SKM-1 treated with dmso at 0.1 percent for 144 hours (cell line): Measurements from ENCODE around the gene TRAK1.
"Not testable (repeated sequence)": the region's sequence is repeated elsewhere in the genome, so short reads cannot be mapped to it uniquely, and the experiment has no call there.

Source experiments
- DNase-seq: peaks from one replicate; lab custom pipeline; 2025; ENCODE audit not compliant: unreplicated experiment; lab: John Stamatoyannopoulos, UW

Gene TRAK1, protein sequence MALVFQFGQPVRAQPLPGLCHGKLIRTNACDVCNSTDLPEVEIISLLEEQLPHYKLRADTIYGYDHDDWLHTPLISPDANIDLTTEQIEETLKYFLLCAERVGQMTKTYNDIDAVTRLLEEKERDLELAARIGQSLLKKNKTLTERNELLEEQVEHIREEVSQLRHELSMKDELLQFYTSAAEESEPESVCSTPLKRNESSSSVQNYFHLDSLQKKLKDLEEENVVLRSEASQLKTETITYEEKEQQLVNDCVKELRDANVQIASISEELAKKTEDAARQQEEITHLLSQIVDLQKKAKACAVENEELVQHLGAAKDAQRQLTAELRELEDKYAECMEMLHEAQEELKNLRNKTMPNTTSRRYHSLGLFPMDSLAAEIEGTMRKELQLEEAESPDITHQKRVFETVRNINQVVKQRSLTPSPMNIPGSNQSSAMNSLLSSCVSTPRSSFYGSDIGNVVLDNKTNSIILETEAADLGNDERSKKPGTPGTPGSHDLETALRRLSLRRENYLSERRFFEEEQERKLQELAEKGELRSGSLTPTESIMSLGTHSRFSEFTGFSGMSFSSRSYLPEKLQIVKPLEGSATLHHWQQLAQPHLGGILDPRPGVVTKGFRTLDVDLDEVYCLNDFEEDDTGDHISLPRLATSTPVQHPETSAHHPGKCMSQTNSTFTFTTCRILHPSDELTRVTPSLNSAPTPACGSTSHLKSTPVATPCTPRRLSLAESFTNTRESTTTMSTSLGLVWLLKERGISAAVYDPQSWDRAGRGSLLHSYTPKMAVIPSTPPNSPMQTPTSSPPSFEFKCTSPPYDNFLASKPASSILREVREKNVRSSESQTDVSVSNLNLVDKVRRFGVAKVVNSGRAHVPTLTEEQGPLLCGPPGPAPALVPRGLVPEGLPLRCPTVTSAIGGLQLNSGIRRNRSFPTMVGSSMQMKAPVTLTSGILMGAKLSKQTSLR

DNA sequence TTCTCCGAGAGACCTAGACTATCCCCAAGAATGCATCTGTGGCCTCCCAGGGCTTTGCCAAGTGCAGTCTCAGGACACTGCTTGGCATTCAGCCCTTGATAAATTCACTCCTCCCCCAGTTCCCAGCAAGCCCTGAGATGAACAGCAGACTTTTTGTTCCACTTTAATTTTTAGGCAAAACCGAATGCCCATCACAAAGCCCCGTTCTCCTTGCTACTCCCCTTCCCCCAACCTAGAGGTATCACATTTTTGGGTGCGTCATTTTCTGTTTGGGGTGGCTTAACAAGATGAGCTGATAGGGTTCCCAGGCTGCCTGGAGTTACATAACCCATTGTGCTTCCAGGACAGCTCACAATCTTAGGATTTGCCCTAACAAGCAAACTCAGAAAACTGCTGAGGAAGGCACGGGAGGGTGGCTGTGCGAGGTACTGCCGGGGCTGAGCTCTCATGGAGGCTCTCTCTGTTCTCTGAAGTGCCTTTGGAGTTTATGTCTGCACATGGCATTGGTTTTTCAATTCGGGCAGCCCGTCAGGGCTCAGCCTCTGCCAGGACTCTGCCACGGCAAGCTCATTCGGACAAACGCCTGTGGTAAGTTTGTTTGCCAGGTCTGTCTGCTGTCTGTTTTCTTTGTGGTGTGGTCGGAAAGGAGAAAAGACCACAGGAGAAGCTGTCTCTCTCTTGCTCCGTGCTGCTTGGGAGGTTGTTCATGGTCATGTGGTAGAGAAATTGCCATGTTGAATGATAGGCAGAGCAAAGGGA lies at the start of gene TRAK1:
Gene TRAK1 (plus strand): TSS at position 385 of the 759 bp plus-strand sequence. CDS start 113 bp downstream, at position 498.
- no peak for DNase-seq

DNA sequence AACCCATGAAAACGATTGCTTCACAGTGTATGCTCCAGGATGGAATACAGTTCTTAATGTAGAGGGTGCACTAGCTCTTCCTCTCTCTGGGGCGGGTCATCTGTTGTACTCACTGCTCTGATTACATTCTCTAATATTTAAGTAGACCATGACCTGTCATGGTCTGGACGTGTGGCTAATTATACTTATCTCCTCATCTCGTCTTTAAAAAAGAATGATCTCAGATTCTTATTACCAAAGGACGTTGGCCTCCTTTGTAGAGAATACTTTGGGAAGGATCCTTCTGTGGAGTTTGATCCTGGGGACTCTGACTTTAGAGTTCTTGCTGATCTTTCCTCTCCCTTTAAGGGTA lies 48.4 kb upstream of the TRAK1 start:
- no peak for DNase-seq

DNA sequence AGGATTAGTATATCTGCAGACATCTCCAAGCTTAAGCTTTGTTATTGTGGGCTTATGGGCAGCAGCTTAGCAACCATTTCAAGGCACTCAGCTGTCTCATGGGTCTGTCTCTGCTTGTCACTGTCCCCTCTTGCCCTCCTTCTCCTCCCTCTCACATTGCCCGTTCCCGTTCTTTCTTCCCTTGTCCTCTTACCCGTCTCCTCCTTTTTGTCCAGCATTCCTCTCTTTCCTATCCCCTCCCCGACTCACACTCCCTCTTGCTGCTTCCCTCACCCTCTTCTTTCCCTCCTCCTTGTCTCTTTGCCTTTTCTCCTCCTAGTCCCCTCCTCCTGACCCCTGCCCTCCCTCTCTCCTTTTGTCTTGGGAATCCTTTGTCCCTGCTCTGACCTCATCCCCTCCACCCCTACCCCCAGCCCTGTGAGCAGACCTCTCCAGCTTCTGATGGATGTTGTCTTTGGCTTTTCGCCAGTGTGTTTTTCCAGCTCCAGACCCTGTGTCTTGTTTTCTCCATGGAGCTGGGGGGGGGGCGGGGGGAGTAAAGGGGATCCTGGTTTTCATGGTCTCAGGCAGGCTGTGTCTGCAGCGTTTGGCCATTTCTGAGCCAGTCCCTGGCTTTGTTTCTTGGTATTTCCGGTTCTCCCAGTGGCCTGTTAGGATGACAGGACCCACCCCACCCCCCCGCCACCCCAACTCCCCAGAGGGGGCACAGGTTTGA lies 47.9 kb upstream of the TRAK1 start:
- no peak for DNase-seq

DNA sequence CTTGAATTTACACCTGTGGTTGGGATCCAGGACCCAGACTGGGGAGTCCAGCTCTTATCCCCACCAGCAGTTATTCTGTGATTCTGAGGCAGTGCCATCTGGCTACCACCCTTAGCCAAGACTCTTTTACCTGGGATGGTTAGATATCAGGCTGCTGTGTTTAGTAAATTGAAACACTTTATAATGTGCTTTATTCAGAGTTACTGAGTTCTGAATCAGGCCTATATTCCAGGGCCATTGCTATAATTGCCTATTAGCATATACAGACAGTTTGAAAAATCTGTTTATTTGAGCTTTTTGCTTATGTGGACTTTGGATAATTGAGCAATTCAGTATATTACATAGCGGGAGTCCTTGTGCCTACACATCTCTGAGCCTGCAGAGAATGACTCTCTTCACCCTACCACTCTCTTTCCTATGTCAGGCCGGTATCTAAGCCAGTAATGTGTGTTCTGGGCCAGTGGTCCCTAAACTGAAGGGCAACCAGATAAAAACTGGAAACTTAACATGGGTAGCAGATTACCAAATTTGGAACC lies 45.4 kb upstream of the TRAK1 start:
- DNase-seq: no peak

DNA sequence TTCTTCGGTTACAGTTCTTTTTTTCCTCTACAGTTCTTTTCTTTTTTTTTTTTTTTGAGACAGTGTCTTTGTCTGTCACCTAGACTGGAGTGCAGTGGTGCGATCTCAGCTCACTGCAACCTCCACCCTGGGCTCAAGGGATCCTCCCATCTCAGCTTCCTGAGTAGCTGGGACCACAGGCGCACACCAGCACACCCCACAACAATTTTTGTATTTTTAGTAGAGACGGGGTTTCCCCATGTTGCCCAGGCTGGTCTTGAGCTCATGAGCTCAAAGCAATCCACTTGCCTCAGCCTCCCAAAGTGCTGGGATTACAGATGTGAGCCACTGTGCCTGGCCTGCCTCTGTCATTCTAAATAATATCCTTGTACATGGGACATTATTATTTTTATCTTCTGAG lies 42.6 kb upstream of the TRAK1 start:
- not testable (repeated sequence) for DNase-seq

DNA sequence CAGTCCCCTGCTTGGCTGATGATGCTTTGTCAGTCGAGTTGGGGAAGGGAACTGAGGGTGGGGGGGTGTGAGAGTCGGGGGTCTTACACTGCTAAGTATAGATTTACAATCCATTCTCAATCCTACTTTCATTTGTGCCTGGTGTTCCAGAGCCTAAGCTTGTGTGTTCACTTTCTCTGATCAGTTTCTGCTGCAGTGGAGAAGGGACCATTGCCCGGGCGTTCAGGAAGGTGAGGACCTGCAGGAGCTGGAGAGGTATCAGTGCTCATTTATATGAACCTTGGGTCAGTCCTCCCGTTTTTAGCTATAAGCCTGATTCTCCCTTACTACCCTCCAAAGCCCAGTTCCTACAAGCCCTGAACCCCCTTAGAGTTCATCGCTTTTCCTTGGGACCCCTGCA lies 41.0 kb upstream of the TRAK1 start:
- DNase-seq: no peak

DNA sequence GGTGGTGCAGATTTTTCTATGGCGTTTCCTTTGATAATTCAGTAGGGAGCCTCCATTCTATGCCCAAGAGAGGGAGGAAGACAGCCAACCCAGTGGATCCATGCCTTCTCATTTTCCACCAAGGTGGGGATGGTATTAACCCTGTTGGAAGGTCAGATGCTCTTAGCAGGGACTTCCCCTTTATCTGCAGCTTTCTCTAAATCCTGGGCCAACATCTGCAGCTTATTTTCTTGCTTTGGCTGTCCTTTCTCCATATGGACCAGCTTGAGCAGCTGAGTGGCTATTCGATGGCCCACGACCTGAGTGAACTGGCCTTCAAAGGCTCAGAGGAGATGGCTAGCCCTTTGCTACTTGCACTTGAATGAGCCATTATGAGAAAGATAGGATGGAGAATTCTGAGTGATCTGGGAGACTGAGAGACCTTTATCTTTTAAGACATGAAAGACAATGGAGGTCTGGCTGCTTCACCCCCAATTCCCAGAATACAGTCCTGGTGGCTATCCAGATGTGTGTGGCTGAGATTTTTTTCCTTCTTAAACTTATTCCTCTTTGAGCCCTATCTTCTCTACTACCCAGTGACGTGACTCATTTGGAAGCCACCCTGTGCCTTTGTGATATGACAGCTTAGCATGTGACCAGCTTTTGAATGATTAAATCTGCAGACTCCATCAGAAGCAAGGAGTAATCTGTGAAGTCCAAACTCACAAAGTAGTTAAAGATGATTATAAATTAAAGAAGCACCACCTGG lies 39.6 kb upstream of the TRAK1 start:
- DNase-seq: no peak

DNA sequence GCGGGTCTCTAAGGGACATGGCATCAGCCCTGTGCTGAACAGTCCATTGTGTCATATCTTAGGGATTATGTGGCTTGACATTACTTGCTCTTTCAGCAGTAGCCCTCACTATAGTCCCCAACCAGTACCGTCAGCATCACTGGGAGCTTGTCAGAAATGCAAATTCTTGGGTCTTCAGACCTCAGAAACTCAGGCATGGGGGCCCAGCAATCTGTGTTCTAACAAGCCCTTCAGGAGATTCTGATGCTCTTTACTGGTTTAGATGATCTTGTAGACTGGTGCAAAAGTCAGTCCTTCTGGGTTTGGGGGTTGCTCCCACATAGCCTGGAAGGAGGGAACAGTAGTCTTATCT lies 39.0 kb upstream of the TRAK1 start:
- DNase-seq: no peak

DNA sequence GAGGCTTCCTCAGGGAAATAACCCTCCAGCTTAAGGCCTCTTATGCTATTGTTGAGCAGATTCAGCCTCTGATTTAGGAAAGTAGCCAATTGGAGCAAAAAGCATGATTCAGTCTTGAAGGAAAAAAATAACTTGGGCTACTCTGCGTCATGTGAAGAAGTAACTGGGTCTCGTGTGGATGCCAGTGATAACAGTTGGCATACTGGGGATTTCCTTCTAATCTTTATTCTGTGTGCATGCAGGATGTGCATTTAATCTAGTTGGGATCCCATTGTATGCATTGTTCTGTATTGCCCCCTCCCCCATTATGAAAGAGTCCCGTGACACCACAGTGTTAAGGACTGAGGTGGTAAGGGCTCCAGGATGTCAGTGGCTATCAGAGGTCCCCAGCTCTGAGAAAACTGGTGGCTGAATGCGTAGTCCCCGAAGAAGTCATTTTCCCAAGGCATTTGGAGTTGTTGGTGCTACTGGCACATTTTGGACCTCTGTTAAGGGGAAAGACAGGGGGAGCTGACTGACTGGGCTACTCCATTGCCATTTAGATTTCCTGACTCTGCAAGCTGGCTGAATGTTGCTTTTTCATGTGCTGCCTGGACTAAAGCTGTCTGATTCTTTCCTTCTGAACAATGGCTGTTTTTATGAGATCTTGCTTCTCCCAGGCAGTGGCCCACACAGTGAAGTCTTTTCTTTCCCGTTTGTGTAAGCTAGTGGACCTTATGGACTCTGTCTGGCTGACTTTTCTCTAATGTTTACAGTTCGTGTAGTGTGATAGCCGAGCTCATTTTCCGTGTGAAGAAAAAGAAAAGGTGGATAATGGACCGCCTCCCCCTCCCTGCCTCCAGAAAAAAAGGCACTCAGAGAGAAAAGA lies 38.4 kb upstream of the TRAK1 start:
- no peak for DNase-seq

DNA sequence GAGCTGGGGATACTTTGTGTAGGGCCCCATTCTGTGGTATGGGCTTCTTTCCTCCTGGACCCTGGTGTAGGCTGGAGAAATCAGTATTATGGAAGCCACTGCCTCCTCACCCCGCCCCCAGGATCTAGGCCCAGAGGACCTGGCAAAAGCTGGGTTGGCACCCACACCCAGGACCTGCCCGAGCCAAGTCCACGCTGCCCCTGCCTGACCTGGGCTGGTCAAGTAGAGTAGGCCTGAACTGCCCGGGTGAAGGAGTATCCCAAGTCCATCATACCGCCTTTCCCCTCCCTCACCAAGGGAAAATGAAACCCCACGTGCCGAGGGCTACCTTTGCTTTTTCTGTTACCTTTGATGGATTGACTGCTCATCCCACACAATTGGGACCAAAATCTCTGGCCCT lies 37.7 kb upstream of the TRAK1 start:
- no peak for DNase-seq

DNA sequence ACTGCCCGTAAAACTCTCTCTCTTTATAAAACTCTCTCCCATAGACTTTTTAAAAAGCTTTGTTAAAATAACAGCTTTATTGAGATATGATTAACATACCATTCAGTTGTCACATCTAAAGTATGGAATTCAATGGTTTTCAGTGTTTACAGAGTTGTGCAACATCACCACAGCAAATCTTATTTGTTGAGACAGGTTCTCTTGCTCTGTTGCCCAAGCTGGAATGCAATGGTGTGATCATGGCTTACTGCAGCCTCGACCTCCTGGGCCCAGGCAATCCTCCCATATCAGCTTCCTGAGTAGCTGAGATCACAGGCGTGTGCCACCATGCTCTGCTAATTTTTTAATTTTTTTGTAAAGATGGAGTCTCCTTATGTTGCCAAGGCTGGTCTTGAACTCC lies 35.9 kb upstream of the TRAK1 start:
- no peak for DNase-seq

DNA sequence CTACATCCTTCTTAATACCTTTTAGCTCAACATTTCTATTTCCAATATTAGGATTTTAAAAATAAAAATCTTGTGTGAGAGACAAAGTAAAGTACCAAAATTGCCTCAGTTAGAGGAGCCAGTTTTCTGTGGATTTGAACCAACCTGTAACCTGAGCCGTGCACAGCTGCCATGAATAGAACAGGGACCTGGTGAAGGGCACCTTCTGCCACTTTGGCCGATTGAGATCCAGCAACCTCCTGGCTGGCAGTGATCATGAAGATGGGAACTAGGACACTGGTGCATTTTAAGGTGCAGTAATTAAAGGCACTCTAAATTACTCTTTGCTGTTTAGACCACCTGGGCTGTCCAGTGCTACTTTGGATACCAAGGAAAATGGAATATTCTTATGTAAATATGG lies 34.3 kb upstream of the TRAK1 start:
- DNase-seq: no peak

DNA sequence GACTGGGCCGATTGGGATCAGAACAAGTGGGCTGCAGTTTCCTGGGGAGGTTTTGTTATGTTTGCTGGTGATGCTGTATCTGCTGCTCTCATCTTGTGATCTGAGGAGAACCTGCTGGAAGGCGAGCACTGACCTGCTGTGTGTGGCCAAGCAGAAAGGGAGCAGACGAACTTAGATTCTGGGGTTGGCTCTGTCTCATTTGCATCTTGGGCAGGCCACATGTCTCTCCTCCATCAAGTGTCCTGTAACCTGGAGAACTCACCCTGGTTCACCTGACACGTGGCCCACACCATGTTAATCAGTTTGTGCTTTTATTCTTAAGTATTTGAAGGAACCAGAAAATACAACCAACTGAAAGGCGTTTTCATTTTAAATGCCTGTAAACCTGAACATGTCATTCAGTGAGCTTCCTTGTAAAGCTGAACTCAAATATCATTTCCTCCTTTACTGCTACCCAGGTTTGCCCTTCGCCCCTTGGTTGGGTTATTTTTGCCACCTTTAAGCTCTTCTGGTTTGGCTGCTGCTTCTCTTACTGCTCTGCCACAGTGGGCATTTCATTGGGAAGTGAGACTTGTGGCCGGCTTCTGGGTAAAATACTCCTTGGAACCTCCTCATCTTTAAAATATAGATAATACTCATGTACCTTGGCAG lies 33.5 kb upstream of the TRAK1 start:
- DNase-seq: no peak

DNA sequence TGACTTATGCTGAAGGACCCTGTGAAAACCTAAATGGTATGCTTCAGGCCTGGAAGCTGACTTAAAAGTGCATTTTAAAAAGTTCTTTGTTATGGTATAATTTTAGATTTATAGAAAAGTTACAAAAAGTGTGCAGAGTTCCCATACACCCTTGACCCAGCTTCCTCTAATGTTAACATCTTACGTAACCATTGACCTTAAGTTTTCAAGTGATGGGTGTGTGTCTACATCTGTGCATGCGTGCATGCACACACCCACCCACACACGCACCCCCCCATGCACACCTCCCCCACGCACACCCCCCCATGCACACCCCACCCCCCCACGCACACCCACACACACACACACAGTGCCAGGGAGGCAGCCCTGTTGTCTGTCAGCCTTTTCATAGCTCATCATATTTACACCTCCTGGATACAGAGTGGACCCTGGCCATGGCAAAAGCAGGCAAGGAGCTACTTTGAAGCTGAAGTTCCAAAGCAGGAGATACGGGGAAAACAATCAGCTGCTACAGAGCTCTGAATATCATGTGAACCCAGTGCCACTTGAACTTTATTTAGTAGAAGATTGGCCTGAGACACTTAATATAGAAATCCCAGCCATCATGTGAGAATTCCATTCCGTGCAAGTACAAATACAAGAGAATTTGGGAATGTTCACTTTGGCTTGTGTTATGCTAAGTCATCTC lies 30.0 kb upstream of the TRAK1 start:
- peak; percentile 18 for DNase-seq

DNA sequence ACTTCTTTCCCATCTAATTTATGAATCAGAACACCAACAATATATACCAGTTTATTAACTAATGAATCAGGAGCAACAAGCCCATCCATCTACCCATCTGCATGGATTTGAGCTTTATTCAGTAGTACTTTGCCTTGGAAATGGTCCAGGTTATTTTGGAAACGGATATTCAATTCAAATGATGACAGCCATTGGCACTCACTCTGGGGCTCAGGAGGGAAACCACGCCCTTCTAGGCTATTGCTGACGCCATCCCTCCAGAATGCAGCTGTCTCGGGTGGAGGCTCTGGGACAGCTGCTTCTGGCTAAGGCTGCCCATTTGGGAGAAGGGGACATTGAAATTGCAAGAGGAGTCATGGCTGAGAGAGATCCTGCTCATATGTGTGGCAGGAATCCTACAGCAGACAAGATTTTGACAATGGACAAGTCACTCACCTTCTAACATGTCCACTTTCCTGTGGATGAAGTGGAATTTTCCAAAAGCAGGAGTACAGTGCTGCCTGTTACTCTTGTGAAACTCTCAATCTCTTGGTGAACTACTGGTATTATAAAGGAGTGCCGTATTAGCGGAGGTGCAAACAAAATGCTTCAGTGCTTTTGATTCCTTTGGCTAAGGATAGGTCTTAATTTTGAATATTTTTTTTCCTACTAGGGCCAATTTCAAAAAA lies 29.3 kb upstream of the TRAK1 start:
- DNase-seq: no peak

DNA sequence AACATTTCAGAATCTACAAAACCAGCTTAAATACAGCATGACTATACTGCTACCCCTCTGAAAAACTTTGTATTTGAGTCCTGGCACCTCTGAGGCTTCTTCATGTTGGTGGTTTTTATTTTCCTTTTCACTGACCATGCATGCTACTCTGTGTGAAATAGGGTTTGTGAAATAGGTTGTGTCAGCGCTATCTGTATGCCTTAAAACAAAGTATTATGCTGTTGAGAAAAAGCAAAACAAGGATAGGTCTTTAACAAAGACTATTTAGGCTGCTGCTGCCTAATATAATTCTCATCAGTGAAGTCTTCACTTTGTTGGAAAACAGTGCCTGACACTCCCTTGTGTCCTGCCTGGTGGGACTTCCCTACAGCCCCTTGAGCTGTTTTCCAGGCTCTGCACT lies 28.7 kb upstream of the TRAK1 start:
- DNase-seq: no peak

DNA sequence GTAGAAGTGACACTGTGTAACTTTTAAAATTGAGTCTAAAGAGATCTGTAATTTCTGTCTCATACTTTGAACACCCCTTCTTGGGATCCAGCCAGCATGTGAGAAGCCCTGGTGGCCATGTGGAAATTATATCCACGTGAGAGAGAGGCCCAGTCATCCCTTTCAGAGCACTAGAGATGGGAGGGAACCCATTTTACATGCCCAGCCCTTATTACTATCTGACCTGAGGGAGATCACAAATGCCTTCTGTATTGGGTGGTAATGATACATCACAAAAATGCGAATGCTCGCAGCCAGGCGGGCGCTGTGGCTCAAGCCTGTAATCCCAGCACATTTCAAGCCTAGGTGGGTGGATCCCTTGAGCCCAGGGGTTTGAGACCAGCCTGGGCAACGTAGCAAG lies 27.3 kb upstream of the TRAK1 start:
- DNase-seq: no peak
